ENCODE measurements around the gene STRN4. TPM values are rescaled to one million over a fixed set of nuclear protein-coding genes. Genes with fewer than 3 reads are reported as not detected.

The STRN4 gene
- polyA plus RNA-seq, 1 donor from 2014 or later: 153 TPM

DNA sequence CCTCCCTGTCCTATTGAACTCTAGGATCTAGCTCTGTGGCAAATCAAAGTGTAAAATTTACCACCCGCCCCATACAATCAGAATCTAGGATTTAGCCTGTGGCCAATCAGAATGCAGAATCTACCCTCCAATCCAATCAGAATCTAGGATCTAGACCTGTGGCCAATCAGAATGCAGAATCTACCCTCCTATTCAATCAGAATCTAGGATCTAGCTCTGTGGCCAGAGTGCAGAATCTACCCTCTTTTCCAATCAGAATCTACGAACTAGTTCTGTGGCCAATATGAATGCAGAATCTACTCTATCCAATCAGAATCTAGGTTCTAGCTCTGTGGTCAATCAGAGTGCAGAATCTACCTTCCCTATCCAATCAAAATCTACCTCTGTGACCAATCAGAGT lies 55.1 kb downstream of the STRN4 start:
- Histone ChIP-seq H3K27ac (ENCODE audit: low read length) (no peak overlapping the region), H4K20me1 (ENCODE audit: insufficient read depth) (no peaks in the 10 kb centered on the region), H3K9ac (ENCODE audit: low read length) (no peak overlapping the region), H2AFZ (ENCODE audit: low read depth, low read length) (no peak overlapping the region), H3K27me3 (ENCODE audit: insufficient read depth, low read depth, low read length) (no peaks in the 10 kb centered on the region), H3F3A (ENCODE audit: insufficient read depth, low read length, poor library complexity, severe bottlenecking) (no peaks in the 10 kb centered on the region), H3K36me3 (ENCODE audit: insufficient read depth, low read length) (peaks cover 4% of the 10 kb centered on the region), H3K4me2 (ENCODE audit: low read length) (no peak overlapping the region), H3K9me2 (ENCODE audit: insufficient read depth, low read length) (no peaks in the 10 kb centered on the region), H3K9me3 (ENCODE audit: low read length) (no peaks in the 10 kb centered on the region), H3K79me2 (replicated peaks; ENCODE audit: insufficient read depth, low read length) (no peaks in the 10 kb centered on the region), H3K4me3 (ENCODE audit: low read length) (no peak overlapping the region)
- TF ChIP-seq EZH2 (IDR thresholded peaks at IDR 0.05; ENCODE audit: borderline replicate concordance, insufficient read depth, low read length, poor library complexity, severe bottlenecking) (no peak), RAD21 (conservative IDR thresholded peaks at IDR 0.05) (no peak), POLR2AphosphoS5 (IDR thresholded peaks at IDR 0.05) (no peak), MXI1 (conservative IDR thresholded peaks at IDR 0.05; ENCODE audit: poor library complexity, severe bottlenecking) (no peak), SMC3 (conservative IDR thresholded peaks at IDR 0.05; ENCODE audit: poor library complexity) (no peak), TAF1 (IDR thresholded peaks at IDR 0.05; ENCODE audit: low read depth) (no peak), EP300 (conservative IDR thresholded peaks at IDR 0.05; ENCODE audit: poor library complexity, severe bottlenecking) (no peak)
- TF ChIP-seq, protein P1, sequence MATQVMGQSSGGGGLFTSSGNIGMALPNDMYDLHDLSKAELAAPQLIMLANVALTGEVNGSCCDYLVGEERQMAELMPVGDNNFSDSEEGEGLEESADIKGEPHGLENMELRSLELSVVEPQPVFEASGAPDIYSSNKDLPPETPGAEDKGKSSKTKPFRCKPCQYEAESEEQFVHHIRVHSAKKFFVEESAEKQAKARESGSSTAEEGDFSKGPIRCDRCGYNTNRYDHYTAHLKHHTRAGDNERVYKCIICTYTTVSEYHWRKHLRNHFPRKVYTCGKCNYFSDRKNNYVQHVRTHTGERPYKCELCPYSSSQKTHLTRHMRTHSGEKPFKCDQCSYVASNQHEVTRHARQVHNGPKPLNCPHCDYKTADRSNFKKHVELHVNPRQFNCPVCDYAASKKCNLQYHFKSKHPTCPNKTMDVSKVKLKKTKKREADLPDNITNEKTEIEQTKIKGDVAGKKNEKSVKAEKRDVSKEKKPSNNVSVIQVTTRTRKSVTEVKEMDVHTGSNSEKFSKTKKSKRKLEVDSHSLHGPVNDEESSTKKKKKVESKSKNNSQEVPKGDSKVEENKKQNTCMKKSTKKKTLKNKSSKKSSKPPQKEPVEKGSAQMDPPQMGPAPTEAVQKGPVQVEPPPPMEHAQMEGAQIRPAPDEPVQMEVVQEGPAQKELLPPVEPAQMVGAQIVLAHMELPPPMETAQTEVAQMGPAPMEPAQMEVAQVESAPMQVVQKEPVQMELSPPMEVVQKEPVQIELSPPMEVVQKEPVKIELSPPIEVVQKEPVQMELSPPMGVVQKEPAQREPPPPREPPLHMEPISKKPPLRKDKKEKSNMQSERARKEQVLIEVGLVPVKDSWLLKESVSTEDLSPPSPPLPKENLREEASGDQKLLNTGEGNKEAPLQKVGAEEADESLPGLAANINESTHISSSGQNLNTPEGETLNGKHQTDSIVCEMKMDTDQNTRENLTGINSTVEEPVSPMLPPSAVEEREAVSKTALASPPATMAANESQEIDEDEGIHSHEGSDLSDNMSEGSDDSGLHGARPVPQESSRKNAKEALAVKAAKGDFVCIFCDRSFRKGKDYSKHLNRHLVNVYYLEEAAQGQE (IDR thresholded peaks at IDR 0.05; ENCODE audit: borderline replicate concordance): no peak
- TF ChIP-seq, protein P2, sequence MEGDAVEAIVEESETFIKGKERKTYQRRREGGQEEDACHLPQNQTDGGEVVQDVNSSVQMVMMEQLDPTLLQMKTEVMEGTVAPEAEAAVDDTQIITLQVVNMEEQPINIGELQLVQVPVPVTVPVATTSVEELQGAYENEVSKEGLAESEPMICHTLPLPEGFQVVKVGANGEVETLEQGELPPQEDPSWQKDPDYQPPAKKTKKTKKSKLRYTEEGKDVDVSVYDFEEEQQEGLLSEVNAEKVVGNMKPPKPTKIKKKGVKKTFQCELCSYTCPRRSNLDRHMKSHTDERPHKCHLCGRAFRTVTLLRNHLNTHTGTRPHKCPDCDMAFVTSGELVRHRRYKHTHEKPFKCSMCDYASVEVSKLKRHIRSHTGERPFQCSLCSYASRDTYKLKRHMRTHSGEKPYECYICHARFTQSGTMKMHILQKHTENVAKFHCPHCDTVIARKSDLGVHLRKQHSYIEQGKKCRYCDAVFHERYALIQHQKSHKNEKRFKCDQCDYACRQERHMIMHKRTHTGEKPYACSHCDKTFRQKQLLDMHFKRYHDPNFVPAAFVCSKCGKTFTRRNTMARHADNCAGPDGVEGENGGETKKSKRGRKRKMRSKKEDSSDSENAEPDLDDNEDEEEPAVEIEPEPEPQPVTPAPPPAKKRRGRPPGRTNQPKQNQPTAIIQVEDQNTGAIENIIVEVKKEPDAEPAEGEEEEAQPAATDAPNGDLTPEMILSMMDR (IDR thresholded peaks at IDR 0.05; ENCODE audit: poor library complexity, severe bottlenecking): no peak

DNA sequence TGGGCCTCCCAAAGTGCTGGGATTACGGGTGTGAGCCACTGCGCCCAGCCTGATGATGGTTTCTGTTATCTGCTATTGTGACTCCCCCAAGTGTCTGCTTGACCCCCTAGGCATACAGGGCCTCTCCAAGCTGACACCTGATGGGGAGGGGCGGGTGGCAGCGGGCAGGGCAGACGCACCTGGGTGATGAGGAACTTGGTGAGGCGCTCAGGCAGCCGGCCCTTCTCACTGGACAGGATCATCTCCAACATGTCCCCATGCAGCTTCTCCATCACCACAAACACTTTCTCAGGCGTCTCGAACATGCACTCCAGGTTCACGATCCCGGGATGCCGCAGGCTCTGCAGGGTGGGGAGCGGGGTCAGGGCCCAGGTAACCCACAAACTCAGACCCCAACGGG lies 56.9 kb downstream of the STRN4 start:
- Histone ChIP-seq H3K4me3 (ENCODE audit: low read length) (no peak overlapping the region), H4K20me1 (ENCODE audit: insufficient read depth) (no peaks in the 10 kb centered on the region), H3F3A (ENCODE audit: insufficient read depth, low read length, poor library complexity, severe bottlenecking) (no peaks in the 10 kb centered on the region), H3K9me2 (ENCODE audit: insufficient read depth, low read length) (no peaks in the 10 kb centered on the region), H2AFZ (ENCODE audit: low read depth, low read length) (no peak overlapping the region), H3K36me3 (ENCODE audit: insufficient read depth, low read length) (peaks cover 4% of the 10 kb centered on the region), H3K9ac (ENCODE audit: low read length) (no peak overlapping the region), H3K4me2 (ENCODE audit: low read length) (no peak overlapping the region), H3K9me3 (ENCODE audit: low read length) (no peaks in the 10 kb centered on the region), H3K79me2 (replicated peaks; ENCODE audit: insufficient read depth, low read length) (no peaks in the 10 kb centered on the region), H3K27ac (ENCODE audit: low read length) (no peak overlapping the region), H3K27me3 (ENCODE audit: insufficient read depth, low read depth, low read length) (no peaks in the 10 kb centered on the region)
- TF ChIP-seq EZH2 (IDR thresholded peaks at IDR 0.05; ENCODE audit: borderline replicate concordance, insufficient read depth, low read length, poor library complexity, severe bottlenecking) (no peak), MXI1 (conservative IDR thresholded peaks at IDR 0.05; ENCODE audit: poor library complexity, severe bottlenecking) (no peak), RAD21 (conservative IDR thresholded peaks at IDR 0.05) (no peak), POLR2AphosphoS5 (IDR thresholded peaks at IDR 0.05) (no peak)
- TF ChIP-seq, protein P2 (IDR thresholded peaks at IDR 0.05; ENCODE audit: poor library complexity, severe bottlenecking): no peak

Data from neural cell (in vitro differentiated cells).